Measurements from ENCODE around the gene ZNF175. TPM values are rescaled to one million over a fixed set of nuclear protein-coding genes. Genes with fewer than 3 reads are reported as not detected.

ZNF175 gene
- total RNA-seq: 8.5 and 31.2 TPM in 2 replicates

DNA sequence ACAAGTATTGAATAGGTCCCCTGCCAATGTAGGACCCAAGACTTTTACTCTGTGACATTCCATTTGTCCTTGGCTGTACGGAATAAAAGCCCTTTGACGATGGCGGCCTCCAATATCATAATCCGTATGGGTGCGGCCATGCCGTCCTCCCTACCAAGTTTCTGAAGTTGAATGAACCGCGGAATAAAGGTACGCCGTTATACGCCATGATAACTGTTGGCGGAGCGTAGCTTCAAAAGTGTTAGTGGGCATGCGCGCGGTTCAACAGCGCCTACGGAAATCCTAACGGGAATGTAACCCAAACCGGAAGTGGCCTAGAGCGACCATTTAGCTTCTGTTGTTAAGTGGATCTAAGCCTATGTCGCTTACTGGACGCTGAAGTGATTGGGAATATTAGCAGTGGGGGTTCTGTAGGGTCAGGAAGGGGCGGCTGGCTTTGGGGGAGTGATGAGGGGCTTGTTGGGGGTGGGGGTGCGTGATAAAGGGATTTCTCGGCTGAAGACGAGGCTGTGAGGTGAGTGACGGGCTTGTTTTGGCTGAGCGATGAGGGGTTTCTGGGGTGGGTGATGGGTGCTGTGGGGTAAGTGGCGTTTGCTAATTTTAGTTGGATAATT lies at the start of gene ZNF175:
Gene ZNF175 (plus strand): TSS at position 322 of the 614 bp plus-strand sequence. CDS start 2,047 bp downstream, outside the sequence.

DNA sequence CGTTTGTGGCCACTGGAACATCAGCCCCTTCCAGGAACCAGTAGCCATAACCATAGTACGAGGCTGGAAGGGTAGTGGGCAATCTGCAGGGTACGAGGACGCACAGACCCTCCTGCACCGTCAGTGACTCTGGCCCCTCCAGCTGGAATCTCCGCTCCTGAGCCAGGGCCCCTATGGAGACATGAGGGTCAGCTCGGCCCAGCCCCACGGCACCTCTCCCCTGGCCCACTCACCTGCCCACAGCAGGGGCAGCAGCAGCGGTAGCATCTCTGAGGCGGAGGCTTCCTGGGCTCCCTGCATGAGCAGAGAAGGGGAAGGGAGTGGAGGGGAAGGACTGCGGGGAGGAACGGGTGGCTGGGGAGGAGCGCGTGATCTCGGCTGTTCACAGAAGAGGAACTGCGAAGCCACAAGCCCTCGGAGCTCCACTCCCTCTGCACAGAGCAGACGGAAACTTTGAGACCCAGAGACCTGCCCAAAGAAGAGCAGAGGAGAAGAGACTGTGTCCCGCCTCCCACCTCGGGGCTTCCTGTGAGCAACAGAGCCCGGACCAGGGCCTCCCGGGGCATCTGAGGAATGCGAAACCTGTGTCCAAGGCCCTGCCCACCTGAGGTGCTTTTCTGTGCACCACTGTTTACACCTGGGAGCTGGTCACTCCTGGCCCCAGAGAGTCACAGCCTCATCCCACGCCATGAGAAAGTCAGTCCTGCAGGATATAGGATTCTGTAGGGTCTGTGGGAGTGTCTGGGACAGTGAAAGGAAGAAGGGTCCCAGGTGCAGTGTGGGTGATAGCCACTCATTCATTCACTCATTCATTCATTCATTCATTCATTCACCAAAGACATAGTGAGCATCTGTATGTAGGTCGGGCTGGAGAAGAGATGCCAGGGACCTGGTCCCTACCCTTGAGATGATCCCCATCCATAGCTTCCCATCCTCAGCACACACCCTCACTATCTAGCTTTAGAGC lies 39.5 kb upstream of the ZNF175 start, which contains the start of gene SIGLEC6:
Gene SIGLEC6 (minus strand): TSS at position 322 of the 967 bp plus-strand sequence. CDS start 22 bp downstream, at position 300.

DNA sequence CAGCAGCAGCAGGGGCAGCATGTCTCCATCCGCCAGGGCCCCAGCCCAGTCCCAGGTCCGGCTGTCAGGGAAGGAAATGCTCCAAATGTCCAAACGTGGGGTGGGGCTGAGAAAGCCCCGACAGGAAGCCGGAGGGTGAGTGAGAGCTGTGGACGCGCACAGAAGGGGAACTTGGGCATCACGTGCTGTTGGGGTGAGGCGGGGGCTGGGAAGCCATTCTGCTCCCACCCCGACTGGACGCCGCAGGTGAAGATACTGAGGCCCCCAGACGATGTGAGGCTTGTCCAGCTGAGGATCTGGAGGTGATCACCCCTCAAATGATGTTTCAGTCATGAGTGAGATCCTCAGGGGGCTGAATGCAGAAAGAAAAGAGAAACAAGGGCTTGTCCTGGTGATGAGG lies 59.2 kb downstream of the ZNF175 start, which contains the start of gene SIGLEC5:
Gene SIGLEC5 (minus strand): TSS at position 87 of the 400 bp plus-strand sequence. CDS start 66 bp downstream, at position 21.

Other genes with a start within 250 kb of the ZNF175 start
- 0.88 and 1.4 TPM in 2 replicates for gene VSIG10L, start 229.1 kb upstream of the ZNF175 start, total RNA-seq
- gene ETFB, start 204.9 kb upstream of the ZNF175 start, total RNA-seq: 51.1 and 111 TPM in 2 replicates
- gene CLDND2, start 202.3 kb upstream of the ZNF175 start, total RNA-seq: not detected in 2 replicates
- gene NKG7, start 198.6 kb upstream of the ZNF175 start, total RNA-seq: not detected in 2 replicates
- gene LIM2, start 183.3 kb upstream of the ZNF175 start, total RNA-seq: not detected in 2 replicates
- not detected in 2 replicates for gene C19orf84, start 180.7 kb upstream of the ZNF175 start, total RNA-seq
- gene SIGLEC10, start 153.6 kb upstream of the ZNF175 start, total RNA-seq: 0.14 TPM in 1 of 2 replicates, not detected in the other
- gene SIGLEC8, start 112.8 kb upstream of the ZNF175 start, total RNA-seq: not detected in 2 replicates
- gene CEACAM18, start 92.7 kb upstream of the ZNF175 start, total RNA-seq: not detected in 2 replicates
- gene SIGLEC12, start 69.5 kb upstream of the ZNF175 start, total RNA-seq: not detected in 2 replicates
- gene SIGLEC6, start 39.6 kb upstream of the ZNF175 start, total RNA-seq: not detected in 2 replicates
- gene SIGLEC5, start 59.1 kb downstream of the ZNF175 start, total RNA-seq: not detected in 2 replicates
- not detected in 2 replicates for gene SIGLEC14, start 75.5 kb downstream of the ZNF175 start, total RNA-seq
- gene SPACA6, start 122.0 kb downstream of the ZNF175 start, total RNA-seq: 9.9 and 17.1 TPM in 2 replicates
- gene HAS1, start 152.7 kb downstream of the ZNF175 start, total RNA-seq: under 0.01 and 0.14 TPM in 2 replicates
- gene FPR1, start 180.6 kb downstream of the ZNF175 start, total RNA-seq: 0.44 and 0.86 TPM in 2 replicates
- not detected in 2 replicates for gene FPR2, start 189.9 kb downstream of the ZNF175 start, total RNA-seq
- gene FPR3, start 223.9 kb downstream of the ZNF175 start, total RNA-seq: 0.43 TPM in 1 of 2 replicates, not detected in the other